GM23338 (cell line): ENCODE measurements around the gene UCP3. TPM values are rescaled to one million over a fixed set of nuclear protein-coding genes. Genes with fewer than 3 reads are reported as not detected.

Experiments used
- ATAC-seq: fragments of 200-7000 bp; cut with Tn5 transposase; 3 replicates; pipeline ENCODE4 v1.9.1; 2020
- DNase-seq: peaks from one replicate; pipeline ENCODE4 v3.0.0-alpha.2; 2015; ENCODE audit warnings: low spot score
- H2AFZ ChIP-seq: fragments of 200-600 bp; sonication (generic); 2 replicates; pipeline ENCODE4 v1.8.0; 2016; ENCODE audit warnings: antibody characterized with exemption, mild to moderate bottlenecking, moderate library complexity
- H3F3A ChIP-seq: fragments of 200-600 bp; sonication (generic); replicated peaks from 2 replicates; pipeline ENCODE4 v1.8.0; 2017; ENCODE audit warnings: antibody characterized with exemption, mixed run types, low read depth
- H3K27ac ChIP-seq: fragments of 200-600 bp; sonication (generic); 2 replicates; pipeline ENCODE4 v1.6.1; 2016; ENCODE audit warnings: low read depth
- H3K27me3 ChIP-seq: fragments of 200-600 bp; sonication (generic); 2 replicates; pipeline ENCODE4 v1.8.0; 2016; ENCODE audit warnings: mild to moderate bottlenecking, mixed run types, moderate library complexity; ENCODE audit not compliant: insufficient read depth
- H3K36me3 ChIP-seq: fragments of 200-600 bp; sonication (generic); 2 replicates; pipeline ENCODE4 v1.8.0; 2016; ENCODE audit warnings: mild to moderate bottlenecking; ENCODE audit not compliant: insufficient read depth
- H3K4me1 ChIP-seq: fragments of 200-600 bp; sonication (generic); 2 replicates; pipeline ENCODE4 v1.8.0; 2016; ENCODE audit warnings: mild to moderate bottlenecking, moderate library complexity; ENCODE audit not compliant: insufficient read depth
- H3K4me2 ChIP-seq: fragments of 200-600 bp; sonication (generic); 2 replicates; pipeline ENCODE4 v1.7.1; 2017; ENCODE audit warnings: mixed run types
- H3K4me3 ChIP-seq: fragments of 200-600 bp; sonication (generic); 2 replicates; pipeline ENCODE4 v1.6.1; 2016; ENCODE audit warnings: mixed run types
- H3K79me2 ChIP-seq: fragments of 200-600 bp; sonication (generic); replicated peaks from 2 replicates; pipeline ENCODE4 v1.8.0; 2017; ENCODE audit warnings: mild to moderate bottlenecking; ENCODE audit not compliant: insufficient read depth
- H3K9me2 ChIP-seq: fragments of 200-600 bp; sonication (generic); 2 replicates; pipeline ENCODE4 v1.8.0; 2017; ENCODE audit not compliant: insufficient read depth
- H4K20me1 ChIP-seq: fragments of 200-600 bp; sonication (generic); replicated peaks from 2 replicates; pipeline ENCODE4 v1.8.0; 2017; ENCODE audit warnings: mild to moderate bottlenecking; ENCODE audit not compliant: insufficient read depth
- H3K27ac Mint-ChIP-seq: 2 replicates; pipeline ENCODE4 v1.8.0; 2020; ENCODE audit warnings: inconsistent platforms, mild to moderate bottlenecking, moderate library complexity, mixed read lengths
- H3K27me3 Mint-ChIP-seq: 3 replicates; pipeline ENCODE4 v1.8.0; 2022; ENCODE audit warnings: low read depth, mild to moderate bottlenecking, moderate library complexity, mixed read lengths, inconsistent platforms; ENCODE audit not compliant: insufficient read depth, poor library complexity
- H3K36me3 Mint-ChIP-seq: 3 replicates; pipeline ENCODE4 v1.8.0; 2021; ENCODE audit warnings: low read depth, mild to moderate bottlenecking, inconsistent platforms, moderate library complexity, mixed read lengths
- H3K4me1 Mint-ChIP-seq: 3 replicates; pipeline ENCODE4 v1.8.0; 2020; ENCODE audit warnings: mild to moderate bottlenecking, inconsistent platforms, mixed read lengths
- H3K4me3 Mint-ChIP-seq: 3 replicates; pipeline ENCODE4 v1.8.0; 2021; ENCODE audit warnings: moderate library complexity, mild to moderate bottlenecking, inconsistent platforms, mixed read lengths
- H3K9me3 Mint-ChIP-seq: 3 replicates; pipeline ENCODE4 v1.8.0; 2020; ENCODE audit warnings: moderate library complexity, mild to moderate bottlenecking, inconsistent platforms, mixed read lengths
- CREB1 ChIP-seq: fragments of 250-450 bp; sonication (Bioruptor Pico); IDR thresholded peaks from 2 replicates; pipeline ENCODE4 v1.5.0; 2020; ENCODE audit warnings: low read depth, mild to moderate bottlenecking, moderate library complexity
- CTCF ChIP-seq, 2 experiments: fragments of 200-600 bp in 1 of 2; sonication (generic) in 1 of 2; conservative IDR thresholded peaks; 2 replicates each; pipeline versions ENCODE4 v1.5.1 to v1.6.1; 2016 to 2017; ENCODE audit warnings: antibody characterized with exemption in 2 of 2, low read depth in 2 of 2, mild to moderate bottlenecking in 2 of 2, moderate library complexity in 1 of 2
- EZH2 ChIP-seq: fragments of 200-600 bp; sonication (generic); IDR thresholded peaks from one replicate; pipeline ENCODE4 v1.8.0; 2017; ENCODE audit warnings: antibody characterized with exemption, mild to moderate bottlenecking, low read depth; ENCODE audit not compliant: unreplicated experiment
- EZH2phosphoT487 ChIP-seq: fragments of 200-600 bp; sonication (generic); IDR thresholded peaks from one replicate; pipeline ENCODE4 v1.8.1; 2018; ENCODE audit warnings: antibody characterized with exemption; ENCODE audit not compliant: unreplicated experiment
- JUNB ChIP-seq: IDR thresholded peaks from one replicate; pipeline ENCODE4 v1.6.1; 2016; ENCODE audit warnings: antibody characterized with exemption; ENCODE audit not compliant: unreplicated experiment
- POLR2AphosphoS5 ChIP-seq: IDR thresholded peaks from 2 replicates; pipeline ENCODE4 v1.6.1; 2016; ENCODE audit warnings: antibody characterized with exemption, low read depth
- ZNF114 ChIP-seq: fragments of 250-450 bp; sonication (Bioruptor Pico); IDR thresholded peaks from 2 replicates; pipeline ENCODE4 v1.5.0; 2020; ENCODE audit warnings: mild to moderate bottlenecking, moderate library complexity
- ZNF331 ChIP-seq: fragments of 250-450 bp; sonication (Bioruptor Pico); IDR thresholded peaks from 2 replicates; pipeline ENCODE4 v1.5.0; 2020; ENCODE audit warnings: low read depth, mild to moderate bottlenecking, moderate library complexity
- polyA plus RNA-seq: library from polyadenylated mRNA; unstranded; fragments of >200 nt; fragmentation: Nextera tagmentation; extraction: Ambion mirVana; gene quantifications from 2 replicates; pipeline ENCODE4 v1.2.1, GENCODE V29; 2016
- total RNA-seq: library from RNA; depleted of rRNA; stranded (reverse); fragments of >200 nt; shearing (Covaris generic); gene quantifications from 2 replicates; pipeline ENCODE4 v1.2.3, GENCODE V29; 2014; rRNA removed
- TF ChIP-seq, protein P1 (sequence below): IDR thresholded peaks from one replicate; pipeline ENCODE4 v1.6.1; 2018; ENCODE audit warnings: antibody characterized with exemption; ENCODE audit not compliant: unreplicated experiment

UCP3 gene
- total and polyA plus RNA-seq, 2 experiments from 2014 or later = 0.21 to 0.40 TPM

- H3K27me3 Mint-ChIP-seq = peaks cover 4% of the 10 kb centered on the region
- H3K4me3 ChIP-seq = no peak within 1 kb of the TSS
Observed at GRCh38 chr11:73950869-73951710, 57.8 kb downstream of the UCP3 start, which contains the start of gene DNAJB13. Gene DNAJB13, plus strand, starts transcription at chr11:73951026. Its CDS starts 44 bp downstream, at chr11:73951070.

More at GRCh38 chr11:73950869-73951710, 57.8 kb downstream of the UCP3 start, which contains the start of gene DNAJB13:
- Mint-ChIP-seq H3K36me3 (no peaks in the 10 kb centered on the region), H3K27ac (no peak within 1 kb of the TSS), H3K4me1 (no peaks in the 10 kb centered on the region; the same call in 2 of the 3 replicates), H3K4me3 (no peak within 1 kb of the TSS), H3K9me3 (peaks cover 7% of the 10 kb centered on the region; the same call in 2 of the 3 replicates)
- H2AFZ ChIP-seq = no peak within 1 kb of the TSS
- H3F3A ChIP-seq = no peaks in the 10 kb centered on the region
- no peaks in the 10 kb centered on the region for H3K27me3 ChIP-seq
- no peaks in the 10 kb centered on the region for H4K20me1 ChIP-seq
- H3K4me1 ChIP-seq = peaks cover 3% of the 10 kb centered on the region; the same call in 1 of the 2 replicates
- DNase-seq (peak; percentile 88), ATAC-seq (peak; percentile 100)
- no peak for TF ChIP-seq ZNF331
- no peak for TF ChIP-seq JUNB
- TF ChIP-seq CREB1 (CRISPR knock-in tag) = no peak
- TF ChIP-seq POLR2AphosphoS5 = no peak
- no peak for TF ChIP-seq EZH2phosphoT487
- no peak for TF ChIP-seq CTCF (conservative IDR thresholded peaks at IDR 0.05; ENCODE audit: low read depth in 2 of 2)
- TF ChIP-seq, protein P1, sequence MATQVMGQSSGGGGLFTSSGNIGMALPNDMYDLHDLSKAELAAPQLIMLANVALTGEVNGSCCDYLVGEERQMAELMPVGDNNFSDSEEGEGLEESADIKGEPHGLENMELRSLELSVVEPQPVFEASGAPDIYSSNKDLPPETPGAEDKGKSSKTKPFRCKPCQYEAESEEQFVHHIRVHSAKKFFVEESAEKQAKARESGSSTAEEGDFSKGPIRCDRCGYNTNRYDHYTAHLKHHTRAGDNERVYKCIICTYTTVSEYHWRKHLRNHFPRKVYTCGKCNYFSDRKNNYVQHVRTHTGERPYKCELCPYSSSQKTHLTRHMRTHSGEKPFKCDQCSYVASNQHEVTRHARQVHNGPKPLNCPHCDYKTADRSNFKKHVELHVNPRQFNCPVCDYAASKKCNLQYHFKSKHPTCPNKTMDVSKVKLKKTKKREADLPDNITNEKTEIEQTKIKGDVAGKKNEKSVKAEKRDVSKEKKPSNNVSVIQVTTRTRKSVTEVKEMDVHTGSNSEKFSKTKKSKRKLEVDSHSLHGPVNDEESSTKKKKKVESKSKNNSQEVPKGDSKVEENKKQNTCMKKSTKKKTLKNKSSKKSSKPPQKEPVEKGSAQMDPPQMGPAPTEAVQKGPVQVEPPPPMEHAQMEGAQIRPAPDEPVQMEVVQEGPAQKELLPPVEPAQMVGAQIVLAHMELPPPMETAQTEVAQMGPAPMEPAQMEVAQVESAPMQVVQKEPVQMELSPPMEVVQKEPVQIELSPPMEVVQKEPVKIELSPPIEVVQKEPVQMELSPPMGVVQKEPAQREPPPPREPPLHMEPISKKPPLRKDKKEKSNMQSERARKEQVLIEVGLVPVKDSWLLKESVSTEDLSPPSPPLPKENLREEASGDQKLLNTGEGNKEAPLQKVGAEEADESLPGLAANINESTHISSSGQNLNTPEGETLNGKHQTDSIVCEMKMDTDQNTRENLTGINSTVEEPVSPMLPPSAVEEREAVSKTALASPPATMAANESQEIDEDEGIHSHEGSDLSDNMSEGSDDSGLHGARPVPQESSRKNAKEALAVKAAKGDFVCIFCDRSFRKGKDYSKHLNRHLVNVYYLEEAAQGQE = no peak
- no peak for TF ChIP-seq ZNF114 (CRISPR knock-in tag)
- no peak for TF ChIP-seq EZH2
- no peaks in the 10 kb centered on the region for H3K9me2 ChIP-seq
- no peak within 1 kb of the TSS for H3K27ac ChIP-seq
- H3K4me2 ChIP-seq = no peak within 1 kb of the TSS
- H3K36me3 ChIP-seq = no peaks in the 10 kb centered on the region
- H3K79me2 ChIP-seq = no peaks in the 10 kb centered on the region

Other genes starting within 250 kb of the UCP3 start
- 107 and 127 TPM in 2 replicates for gene RAB6A, start 248.0 kb downstream of the UCP3 start, total RNA-seq
- 42.3 and 61.1 TPM in 2 replicates for gene RAB6A, start 248.0 kb downstream of the UCP3 start, polyA plus RNA-seq
- 24.1 and 54.1 TPM in 2 replicates for gene MRPL48, start 221.2 kb downstream of the UCP3 start, total RNA-seq
- gene MRPL48, start 221.2 kb downstream of the UCP3 start, polyA plus RNA-seq = 101 and 103 TPM in 2 replicates
- 168 and 188 TPM in 2 replicates for gene COA4, start 132.2 kb downstream of the UCP3 start, total RNA-seq
- gene COA4, start 132.2 kb downstream of the UCP3 start, polyA plus RNA-seq = 166 and 174 TPM in 2 replicates
- gene PAAF1, start 132.1 kb downstream of the UCP3 start, total RNA-seq = 13.6 and 16.1 TPM in 2 replicates
- 17.7 and 18.1 TPM in 2 replicates for gene PAAF1, start 132.1 kb downstream of the UCP3 start, polyA plus RNA-seq
- 0.14 TPM in 1 of 2 replicates, not detected in the other for gene DNAJB13, start 58.1 kb downstream of the UCP3 start, total RNA-seq
- 0.32 and 0.50 TPM in 2 replicates for gene DNAJB13, start 58.1 kb downstream of the UCP3 start, polyA plus RNA-seq
- 69.8 and 76.9 TPM in 2 replicates for gene UCP2, start 26.2 kb downstream of the UCP3 start, total RNA-seq
- gene UCP2, start 26.2 kb downstream of the UCP3 start, polyA plus RNA-seq = 59.4 and 60.1 TPM in 2 replicates
- gene C2CD3, start 161.9 kb upstream of the UCP3 start, total RNA-seq = 25.6 and 29.5 TPM in 2 replicates
- 14.4 and 15.5 TPM in 2 replicates for gene C2CD3, start 161.9 kb upstream of the UCP3 start, polyA plus RNA-seq
- gene PPME1, start 162.2 kb upstream of the UCP3 start, total RNA-seq = 34.6 and 37.2 TPM in 2 replicates
- gene PPME1, start 162.2 kb upstream of the UCP3 start, polyA plus RNA-seq = 29.6 and 32.1 TPM in 2 replicates